Prostate gland (tissue), 2 donors: ENCODE measurements around the gene C18orf54. TPM values are rescaled to one million over a fixed set of nuclear protein-coding genes. Genes with fewer than 3 reads are reported as not detected.
"Not testable (repeated sequence)": the region's sequence is repeated elsewhere in the genome, so short reads cannot be mapped to it uniquely, and the experiment has no call there.

Source experiments
- DNase-seq: peaks from one replicate; pipeline ENCODE4 v3.0.0-alpha.2; 2019; ENCODE audit warnings: low spot score
- H3K27ac ChIP-seq, 2 donors: fragments of 200-600 bp; sonication (generic); 2 replicates each; pipeline ENCODE4 v1.5.1; 2017 to 2019
- H3K27me3 ChIP-seq: fragments of 200-600 bp; sonication (generic); replicated peaks from 2 replicates; pipeline ENCODE4 v1.5.1; 2019; ENCODE audit not compliant: insufficient read depth
- H3K36me3 ChIP-seq, 2 donors: fragments of 200-600 bp; sonication (generic); 1 replicate in 1 of 2; 2 replicates in 1 of 2; pipeline versions ENCODE4 v1.5.1 to v1.8.1; 2017 to 2019
- H3K4me1 ChIP-seq: fragments of 200-600 bp; sonication (generic); replicated peaks from 2 replicates; pipeline ENCODE4 v1.5.1; 2019
- H3K4me3 ChIP-seq, 2 donors: fragments of 200-600 bp; sonication (generic); 2 replicates each; pipeline ENCODE4 v1.5.1; 2017 to 2019
- H3K9me3 ChIP-seq: fragments of 200-600 bp; sonication (generic); 2 replicates; pipeline ENCODE4 v1.5.1; 2017
- CTCF ChIP-seq, 4 experiments: fragments of 200-600 bp in 2 of 4; fragments of 450-650 bp in 2 of 4; sonication (generic) in 2 of 4; IDR thresholded peaks; 1 replicate in 3 of 4; 2 replicates in 1 of 4; pipeline ENCODE4 v1.5.1; 2016 to 2019; ENCODE audit warnings: antibody characterized with exemption in 4 of 4, mild to moderate bottlenecking in 2 of 4, moderate library complexity in 2 of 4
- POLR2A ChIP-seq: fragments of 450-650 bp; IDR thresholded peaks from one replicate; pipeline ENCODE4 v1.6.1; 2016; ENCODE audit warnings: antibody characterized with exemption, mild to moderate bottlenecking
- POLR2AphosphoS5 ChIP-seq: sonication (generic); formaldehyde crosslinking; IDR thresholded peaks from one replicate; pipeline ENCODE4 v1.6.1; 2017; ENCODE audit warnings: antibody characterized with exemption
- WGBS: methylation state at CpG from one replicate; pipeline ENCODE4 v1.1.5; 2018; 5-methylcytosine and 5-hydroxymethylcytosine counted together
- intact Hi-C: fragments of 100-400 bp; cut with DNase I; formaldehyde crosslinking; loops from one replicate; pipeline ENCODE4 v1.14.2; 2022
- total RNA-seq, 2 donors: library from RNA; depleted of rRNA; stranded (reverse); fragments of >200 nt; gene quantifications; one replicate each; pipeline ENCODE4 v1.1.0, GENCODE V29; 2016

Gene C18orf54
- total RNA-seq, result 1 to 10 TPM; 1.3 to 5.6 TPM

- intact Hi-C loops, result loop anchor here (10.0 kb wide), 1 partner anchor 133 kb away; the partner anchor contains the start of gene MBD2
- H3K27me3 ChIP-seq, result no peaks in the 10 kb centered on the region
Observed at GRCh38 chr18:54357660-54358494, at the start of gene C18orf54, which contains the start of gene STARD6. TSS of gene C18orf54 (plus strand) at chr18:54357906. CDS start at chr18:54360573, 2,667 bp downstream. TSS of gene STARD6 (minus strand) at chr18:54357858. CDS start at chr18:54354573, 3,285 bp downstream.

GRCh38 chr18:54309564-54309963 is 48.1 kb upstream of the C18orf54 start:
- H3K4me1 ChIP-seq, H3K27me3 ChIP-seq, H3K9me3 ChIP-seq, intact Hi-C loops, DNase-seq, H3K4me3 ChIP-seq, H3K36me3 ChIP-seq, H3K27ac ChIP-seq: not testable (repeated sequence)
- 83% methylated on average over 8 of the region's 8 CpGs for WGBS

More at GRCh38 chr18:54357660-54358494, at the start of gene C18orf54, which contains the start of gene STARD6:
- WGBS, result under 1% methylated on average over 62 of the region's 62 CpGs
- no peaks in the 10 kb centered on the region for H3K4me1 ChIP-seq
- no peaks in the 10 kb centered on the region for H3K36me3 ChIP-seq
- H3K27ac ChIP-seq, result peak within 1 kb of the TSS in 1 of 2 donors; percentile 38
- peak; percentile 76 for DNase-seq
- no peaks in the 10 kb centered on the region for H3K9me3 ChIP-seq
- peak in 3 of 4 experiments; percentile 20 to 46 (median 34) for TF ChIP-seq CTCF (IDR thresholded peaks at IDR 0.05)
- peak; percentile 38 for TF ChIP-seq POLR2A
- TF ChIP-seq POLR2AphosphoS5, result peak; percentile 93
- H3K4me3 ChIP-seq, result peak within 1 kb of the TSS; percentile 54 to 55

- Histone ChIP-seq H3K36me3 (no peaks in the 10 kb centered on the region), H3K4me3 (no peak overlapping the region), H3K4me1 (no peaks in the 10 kb centered on the region), H3K27me3 (no peaks in the 10 kb centered on the region), H3K9me3 (no peaks in the 10 kb centered on the region), H3K27ac (no peak overlapping the region)
- no peak for TF ChIP-seq CTCF (IDR thresholded peaks at IDR 0.05)
- TF ChIP-seq POLR2A, result no peak
- peak; percentile 37 for TF ChIP-seq POLR2AphosphoS5
- no peak for DNase-seq
- intact Hi-C loops, result no loop called here
Observed at GRCh38 chr18:54316071-54316820, 41.5 kb upstream of the C18orf54 start.

- H3K4me3 ChIP-seq, result no peak overlapping the region
- H3K27ac ChIP-seq, result no peak overlapping the region
- no peaks in the 10 kb centered on the region for H3K9me3 ChIP-seq
- no peaks in the 10 kb centered on the region for H3K27me3 ChIP-seq
- TF ChIP-seq CTCF (IDR thresholded peaks at IDR 0.05) (no peak), POLR2AphosphoS5 (no peak), POLR2A (no peak)
- no peaks in the 10 kb centered on the region for H3K36me3 ChIP-seq
- intact Hi-C loops, result no loop called here
- no peak for DNase-seq
- H3K4me1 ChIP-seq, result no peaks in the 10 kb centered on the region
Observed at GRCh38 chr18:54323561-54323960, 34.1 kb upstream of the C18orf54 start.

GRCh38 chr18:54323970-54324369 is 33.7 kb upstream of the C18orf54 start:
- H3K9me3 ChIP-seq, result no peaks in the 10 kb centered on the region
- intact Hi-C loops, result no loop called here
- TF ChIP-seq POLR2AphosphoS5 (no peak), CTCF (IDR thresholded peaks at IDR 0.05) (no peak), POLR2A (no peak)

More at GRCh38 chr18:54323970-54324369, 33.7 kb upstream of the C18orf54 start:
- Histone ChIP-seq H3K36me3 (no peaks in the 10 kb centered on the region), H3K27me3 (no peaks in the 10 kb centered on the region), H3K4me1 (no peaks in the 10 kb centered on the region), H3K4me3 (no peak overlapping the region), H3K27ac (no peak overlapping the region)
- DNase-seq, result no peak
- 81% methylated on average over 2 of the region's 2 CpGs for WGBS
